ENCODE measurements around the gene AANAT.

The AANAT gene

GRCh38 chr17:76467366-76467765, at the start of gene AANAT:
Gene AANAT, plus strand, starts transcription at chr17:76467603. Its CDS starts 1,144 bp downstream, at chr17:76468747.
- DNase-seq, result no peak

- no peak for DNase-seq
Observed at GRCh38 chr17:76419576-76420260, 47.7 kb upstream of the AANAT start.

DNA sequence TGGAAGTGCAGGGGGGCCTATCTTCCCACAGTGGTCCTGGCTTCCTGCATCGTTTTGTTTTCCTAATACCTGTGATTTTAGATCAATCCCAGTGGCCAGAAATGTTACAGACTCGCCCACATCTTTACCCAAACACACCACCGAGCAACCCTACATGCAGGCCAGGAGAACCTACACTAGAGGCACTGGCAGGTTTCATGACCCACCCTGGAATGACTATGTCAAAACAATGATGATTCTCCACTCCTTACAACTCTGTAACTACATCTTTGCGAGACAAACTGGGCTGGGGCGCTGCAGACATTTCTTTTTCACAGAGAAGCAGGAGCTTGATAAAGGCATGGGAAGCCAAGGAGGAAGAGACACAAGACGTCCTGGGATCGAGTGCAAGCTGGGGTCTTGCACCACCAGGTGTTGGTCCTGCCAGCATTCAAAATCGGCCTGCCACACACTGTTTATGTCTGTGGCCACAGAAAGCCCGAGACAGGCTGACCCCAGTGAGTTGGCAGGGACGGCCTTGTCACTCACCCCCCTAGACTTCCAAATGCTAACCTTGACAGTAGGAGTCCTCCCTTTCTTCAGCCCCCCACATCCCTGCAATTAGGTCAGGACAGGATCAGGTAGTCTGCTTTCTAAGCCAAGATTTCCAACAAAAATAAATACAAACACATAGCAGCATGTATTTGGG, 46.9 kb upstream of the AANAT start:
- no peak for DNase-seq

DNA sequence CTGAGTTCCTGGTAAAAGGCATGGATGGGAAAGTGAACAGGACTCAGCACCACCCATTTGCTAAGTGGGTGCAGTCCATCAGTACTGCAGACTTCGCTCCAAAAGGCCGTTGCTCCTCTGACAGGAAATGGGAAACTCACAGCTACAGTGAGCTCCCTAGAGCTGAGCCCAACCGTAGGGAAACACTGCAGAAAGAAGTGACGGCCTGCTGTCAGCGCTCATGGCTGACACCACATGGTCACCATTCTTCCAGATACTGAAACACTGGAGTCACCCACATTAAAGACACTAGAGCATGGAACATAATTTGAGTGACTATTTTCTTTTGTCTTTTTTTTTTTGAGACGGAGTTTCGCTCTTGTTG, 46.4 kb upstream of the AANAT start:
- DNase-seq, result no peak

DNA sequence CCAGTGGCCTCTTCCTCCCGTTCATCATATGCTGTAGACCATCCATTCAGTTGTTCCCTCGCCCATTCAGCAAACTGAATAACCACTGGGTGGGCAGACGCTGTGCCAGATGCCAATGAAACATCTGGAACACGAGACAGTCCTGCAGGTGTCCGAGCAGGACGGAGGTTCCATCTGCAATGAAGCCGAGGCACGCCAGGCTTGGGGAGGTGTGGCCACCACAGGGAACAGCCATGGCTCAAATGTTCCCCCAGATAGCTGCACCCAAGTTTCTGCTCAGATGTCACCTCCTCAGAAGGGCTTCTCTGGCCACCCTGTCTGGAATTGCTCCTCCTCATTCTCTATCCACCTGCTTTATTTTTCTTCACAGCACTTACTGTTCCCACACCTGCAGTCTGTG, 45.0 kb upstream of the AANAT start:
- no peak for DNase-seq

GRCh38 chr17:76422860-76423259, 44.5 kb upstream of the AANAT start:
- no peak for DNase-seq

DNA sequence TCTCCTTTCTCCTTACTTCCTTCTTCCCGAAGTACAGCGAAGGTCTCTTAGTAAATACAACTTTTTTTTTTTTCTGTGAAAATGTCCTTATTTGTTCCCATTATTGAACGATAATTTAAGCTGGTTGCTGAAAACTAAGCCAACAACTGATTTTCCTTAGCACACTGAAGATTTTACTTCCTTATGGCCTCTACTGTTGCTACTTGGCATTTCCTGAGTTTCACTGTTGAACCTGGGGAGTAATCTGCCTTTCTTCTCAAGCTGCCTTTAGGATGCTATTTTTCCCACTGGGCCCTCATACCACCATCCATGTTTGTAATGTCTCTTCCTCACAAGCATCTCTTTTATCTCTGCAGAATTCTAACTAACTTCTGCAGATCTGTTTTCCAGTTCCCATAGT, 40.5 kb upstream of the AANAT start:
- no peak for DNase-seq

DNA sequence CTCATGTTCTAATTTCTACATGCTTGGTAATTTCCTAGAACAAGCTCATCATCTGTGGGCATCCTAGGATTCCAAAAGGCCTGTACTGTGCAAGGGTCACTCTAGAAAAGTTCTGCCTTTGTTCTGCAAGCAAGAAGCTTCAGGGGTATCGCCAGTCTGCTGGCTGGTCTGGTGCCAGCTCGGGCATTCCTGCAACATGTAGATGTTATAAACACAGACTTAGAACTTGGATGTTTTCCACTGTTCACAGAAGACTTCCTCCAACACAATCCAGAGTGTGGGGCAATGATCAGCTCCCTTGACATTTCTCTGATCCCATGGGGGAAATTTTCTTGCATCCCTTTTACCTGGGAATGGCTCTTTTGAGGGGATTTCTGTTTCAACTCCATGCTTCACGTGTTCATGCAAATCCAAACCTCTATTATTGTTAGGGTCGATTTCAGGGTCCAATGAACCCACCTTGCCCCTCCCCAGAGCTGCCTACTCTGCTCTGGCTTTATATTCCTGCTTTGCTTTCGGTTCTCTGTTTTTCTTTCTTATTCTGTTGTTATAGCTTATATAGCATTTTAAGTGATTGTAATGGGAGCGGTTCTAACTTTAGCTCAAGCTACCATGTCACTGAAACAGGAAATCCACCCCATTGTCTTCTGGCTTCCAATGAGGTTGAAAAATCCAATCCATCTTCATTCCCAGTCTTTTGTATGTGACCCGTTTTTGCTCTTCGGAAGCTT, 39.7 kb upstream of the AANAT start:
- no peak for DNase-seq

DNA sequence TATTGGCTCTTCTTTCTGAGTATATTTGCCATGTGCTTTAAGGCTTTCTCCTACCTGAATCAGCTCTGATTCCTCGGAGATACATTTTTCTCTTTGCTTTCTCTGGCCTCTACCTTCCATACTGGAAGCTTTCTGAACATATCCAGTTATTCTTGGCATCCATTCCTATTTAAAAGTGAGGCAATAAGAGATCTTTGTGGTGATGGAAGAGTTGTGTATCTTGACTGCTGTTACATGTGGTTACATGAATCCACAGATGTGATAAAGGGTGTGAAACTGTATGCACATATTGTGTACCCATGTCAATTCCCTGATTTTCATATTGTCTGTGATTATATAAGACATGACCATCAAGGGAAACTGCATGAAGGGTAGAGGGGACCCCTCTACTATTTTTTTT, 38.9 kb upstream of the AANAT start:
- DNase-seq, result no peak

GRCh38 chr17:76431509-76431908, 35.9 kb upstream of the AANAT start:
- DNase-seq, result no peak

GRCh38 chr17:76432004-76432403, 35.4 kb upstream of the AANAT start:
- DNase-seq, result no peak

DNA sequence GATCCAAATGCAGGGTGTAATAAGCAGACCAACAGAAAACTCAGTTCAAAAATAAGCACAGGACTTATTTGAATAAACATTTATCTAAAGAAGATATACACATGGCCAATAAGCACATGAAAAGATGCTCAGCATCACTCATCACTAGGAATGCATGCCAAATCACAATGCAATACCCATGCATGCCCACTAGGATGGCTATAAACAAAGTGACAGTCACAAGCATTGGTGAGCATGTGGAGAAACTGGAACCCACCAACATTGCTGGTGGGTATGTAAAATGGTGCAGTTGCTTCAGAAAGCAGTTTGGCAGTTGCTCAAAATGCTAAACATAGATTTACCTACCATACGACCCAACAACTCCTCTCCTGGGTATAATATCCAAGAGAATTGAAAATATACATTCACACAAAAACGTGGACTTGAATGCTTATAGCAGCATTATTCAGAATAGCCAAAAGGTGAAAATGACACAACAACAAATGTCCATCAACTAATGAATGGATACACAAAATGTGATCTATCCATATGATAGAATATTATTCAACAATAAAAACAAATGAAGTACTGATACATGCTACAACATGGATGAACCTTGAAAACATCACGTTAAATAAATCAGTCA, 34.6 kb upstream of the AANAT start:
- peak; percentile 17 for DNase-seq

DNA sequence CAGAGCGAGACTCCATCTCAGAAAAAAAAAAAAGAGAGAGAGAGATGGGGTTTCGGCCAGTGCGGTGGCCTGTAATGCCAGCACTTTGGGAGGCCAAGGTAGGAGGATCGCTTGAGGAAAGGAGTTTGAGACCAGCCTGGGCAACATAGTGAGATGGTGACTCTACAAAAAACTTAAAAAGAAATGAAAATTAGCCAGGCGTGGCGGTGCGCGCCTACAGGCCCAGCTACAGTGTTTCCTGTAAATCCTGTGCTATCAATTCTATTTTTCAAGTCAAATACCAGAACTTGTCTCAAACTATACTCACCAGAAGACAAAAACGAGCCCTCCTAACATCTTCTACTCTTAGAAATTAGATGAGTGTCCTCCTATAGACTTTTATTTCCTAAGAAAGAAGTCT, 33.7 kb upstream of the AANAT start:
- DNase-seq, result no peak

DNA sequence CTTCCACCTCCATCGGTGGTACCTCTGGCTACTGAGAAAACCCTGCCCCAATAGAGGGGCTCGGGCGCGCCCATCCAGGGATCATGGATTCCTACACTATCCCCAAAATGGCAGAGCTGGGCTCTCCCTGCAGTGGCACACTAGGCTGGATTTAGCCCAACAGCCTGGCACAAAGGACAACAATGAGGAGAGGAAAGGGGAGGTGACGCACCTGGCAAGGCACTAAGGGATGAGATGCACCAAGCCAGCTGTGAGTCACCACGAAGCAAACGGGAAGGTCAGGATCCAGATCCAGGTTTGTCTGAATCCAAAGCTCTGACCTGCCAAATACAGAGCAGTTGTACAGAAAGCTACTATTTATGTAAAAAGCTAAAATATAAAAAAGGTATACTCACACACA, 32.5 kb upstream of the AANAT start:
- no peak for DNase-seq

DNA sequence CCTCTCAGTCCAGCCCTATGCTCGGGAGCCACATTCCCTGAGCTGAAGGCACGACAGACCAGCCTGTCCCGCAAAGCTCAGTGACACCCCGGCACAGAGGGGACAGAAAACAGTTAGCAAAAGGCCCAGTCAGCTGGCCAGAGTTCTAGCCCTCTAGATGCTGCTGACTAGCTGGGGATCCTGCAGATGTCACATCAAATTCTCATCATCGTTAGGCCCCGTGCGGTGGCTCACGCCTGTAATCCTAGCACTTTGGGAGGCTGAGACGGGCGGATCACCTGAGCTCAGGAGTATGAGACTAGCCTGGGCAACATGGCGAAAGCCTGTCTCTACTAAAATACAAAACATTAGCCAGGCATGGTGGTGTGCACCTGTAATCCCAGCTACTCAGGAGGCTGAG, 31.7 kb upstream of the AANAT start:
- DNase-seq, result no peak

DNA sequence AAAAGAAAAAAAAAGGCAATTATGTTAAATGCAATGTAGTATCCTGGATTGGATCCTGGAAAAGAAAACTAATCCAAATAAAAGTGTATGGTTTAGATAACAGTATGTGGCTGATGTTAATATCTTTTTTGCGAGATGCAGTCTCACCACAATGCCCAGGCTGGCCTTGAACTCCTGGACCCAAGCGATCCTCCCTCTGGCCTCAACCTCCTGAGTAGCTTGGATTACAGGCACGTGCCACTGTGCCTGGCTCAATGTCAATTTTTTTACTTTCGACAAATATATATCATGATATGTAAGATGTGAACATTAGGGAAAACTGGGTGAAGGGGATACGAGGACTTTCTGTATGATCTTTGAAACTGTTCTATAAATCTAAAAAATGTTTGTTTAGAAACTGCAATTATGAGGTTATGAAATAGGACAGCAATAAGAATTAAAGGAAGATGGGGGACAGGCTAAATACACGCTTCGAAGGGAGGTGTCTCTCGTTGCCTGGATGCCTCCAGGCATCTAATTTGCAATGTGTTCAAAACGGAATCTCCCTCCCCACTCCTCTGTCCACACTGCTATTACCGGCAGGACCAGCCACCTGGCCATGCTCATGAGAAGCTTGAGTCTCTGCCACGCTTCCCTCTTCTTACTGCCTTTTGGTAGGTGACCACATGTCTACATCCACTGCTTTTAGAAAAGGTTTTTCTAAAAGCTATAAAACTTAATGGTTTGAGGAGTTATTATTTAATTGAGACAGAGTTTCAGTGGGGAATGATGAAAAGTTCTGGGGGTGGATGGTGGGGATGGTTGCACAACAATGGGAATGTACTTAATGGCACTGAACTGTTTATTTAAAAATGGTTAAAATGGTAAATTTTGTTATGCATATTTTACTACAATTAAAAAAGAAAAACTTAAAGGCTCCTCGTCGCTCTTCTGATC, 29.7 kb upstream of the AANAT start:
- no peak for DNase-seq

DNA sequence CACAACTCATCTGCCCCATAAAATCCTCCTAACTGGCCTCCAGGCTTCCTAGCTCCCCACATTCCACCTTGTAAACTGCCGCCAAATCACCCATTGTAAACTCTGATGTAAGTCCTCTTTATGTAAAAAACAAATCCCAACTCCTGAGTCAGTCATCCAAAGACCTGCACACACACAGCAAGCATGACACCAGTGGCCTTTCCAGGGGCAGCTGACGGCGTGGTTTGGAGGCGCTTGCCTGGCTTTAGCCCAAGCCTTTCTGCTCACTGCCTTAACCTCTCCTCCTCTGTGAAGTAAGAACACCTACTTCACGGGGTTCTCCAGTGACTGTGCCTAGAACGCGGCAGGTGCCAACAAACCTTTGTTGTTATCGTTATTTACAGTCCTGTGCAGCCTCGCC, 28.5 kb upstream of the AANAT start:
- DNase-seq, result no peak

DNA sequence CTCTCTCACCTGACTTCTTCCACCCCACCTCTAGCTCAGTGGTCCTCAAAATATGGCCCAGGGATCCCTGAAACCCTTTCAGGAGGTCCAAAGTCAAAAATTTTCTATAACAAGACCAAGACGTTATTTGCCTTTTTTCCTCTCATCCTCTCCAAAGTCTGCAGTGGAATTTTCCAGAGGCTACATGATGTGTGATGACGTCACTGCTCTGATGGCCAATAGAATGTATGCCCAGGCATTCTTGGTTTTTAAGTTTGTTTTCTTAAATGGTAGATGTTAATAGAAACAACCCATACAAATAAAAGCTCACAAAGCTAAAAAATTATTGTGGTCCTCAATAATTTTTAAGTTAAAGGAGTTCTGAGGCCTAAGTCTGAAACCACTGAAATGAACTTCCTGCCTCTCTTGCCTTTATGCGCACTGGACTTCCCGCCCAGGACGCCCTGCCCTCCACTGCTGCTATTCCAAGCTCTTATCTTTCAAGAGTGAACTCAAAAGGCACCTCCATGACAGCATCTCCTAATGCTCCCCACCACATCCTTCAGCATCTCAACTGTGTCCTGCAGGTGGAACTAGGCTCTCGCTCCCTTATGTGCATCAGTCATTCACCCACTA, 28.0 kb upstream of the AANAT start:
- no peak for DNase-seq

DNA sequence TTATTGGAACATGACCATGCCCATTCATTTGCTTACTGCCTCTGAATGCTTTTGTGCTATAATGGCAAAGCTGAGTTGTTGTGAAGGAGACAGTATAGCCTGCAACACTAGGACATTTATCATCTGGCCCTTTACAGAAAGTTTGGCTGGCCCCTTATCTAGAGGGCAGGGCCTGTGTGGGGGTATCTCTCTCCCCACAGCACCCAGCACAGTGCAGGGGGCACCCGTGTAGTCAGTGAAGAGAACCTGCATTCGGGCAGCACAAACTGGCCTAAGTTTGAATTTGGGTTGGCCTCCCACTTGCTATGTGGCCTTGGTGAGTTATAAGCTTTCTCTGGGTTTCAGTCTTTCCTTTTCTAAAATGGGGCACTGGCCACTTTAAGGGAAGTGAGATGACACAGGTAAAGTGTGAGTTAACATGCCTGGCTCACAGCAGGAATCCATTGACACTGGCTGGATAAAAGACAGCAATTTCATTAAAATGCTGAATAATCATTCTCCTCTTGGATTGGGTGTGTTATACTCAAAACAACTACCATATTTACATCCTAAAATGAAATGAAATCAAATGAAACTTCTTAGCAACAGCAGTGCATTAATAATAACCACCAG, 26.5 kb upstream of the AANAT start:
- no peak for DNase-seq

DNA sequence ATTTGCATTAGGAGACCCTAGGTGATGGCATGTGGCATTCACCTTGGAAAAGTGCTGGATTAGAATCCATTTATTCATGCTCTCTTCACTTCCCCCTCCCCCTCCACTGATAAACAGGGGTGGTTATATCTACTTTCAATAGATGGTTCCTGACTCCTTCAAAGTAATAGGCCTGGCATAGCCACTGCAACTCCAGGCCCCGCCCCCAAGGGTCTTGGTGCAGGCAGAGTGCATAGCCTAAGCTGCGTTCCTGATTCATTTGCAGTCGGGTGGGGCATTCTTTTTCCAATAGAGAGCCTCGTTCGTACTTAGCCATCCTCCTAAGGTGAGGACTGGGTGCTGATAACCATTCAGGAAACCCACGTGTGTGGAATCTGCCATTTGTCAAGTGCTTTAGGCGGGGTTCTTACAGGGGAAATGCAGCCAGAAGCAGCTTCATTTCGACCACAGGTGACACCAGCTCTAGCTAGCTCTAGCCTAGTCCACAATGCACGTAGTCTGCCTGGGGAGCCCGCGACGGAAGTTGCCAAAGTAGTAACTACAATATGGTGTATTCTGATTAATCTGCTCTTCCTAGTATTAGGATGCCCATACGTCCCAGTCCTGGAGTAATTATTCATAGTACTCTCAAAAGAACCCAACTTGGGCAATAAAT, 25.6 kb upstream of the AANAT start:
- no peak for DNase-seq

Measured in inflammatory macrophage treated with lipopolysaccharide for 4 hours (primary cell).